Muscle of leg (tissue), 11 donors: ENCODE results near the gene RPTOR. TPM values are rescaled to one million over a fixed set of nuclear protein-coding genes. Genes with fewer than 3 reads are reported as not detected.

ENCODE experiments used
- DNase-seq: peaks from one replicate; pipeline ENCODE4 v3.0.0; 2013
- H3K27ac ChIP-seq: one replicate; pipeline ENCODE4 v1.5.1; 2013; ENCODE audit warnings: mild to moderate bottlenecking, low read length, control low read depth
- H3K27me3 ChIP-seq: one replicate; pipeline ENCODE4 v1.6.1; 2013; ENCODE audit warnings: low read length; ENCODE audit not compliant: control insufficient read depth, insufficient read depth
- H3K36me3 ChIP-seq: one replicate; pipeline ENCODE4 v1.6.1; 2013; ENCODE audit warnings: low read length; ENCODE audit not compliant: control insufficient read depth, insufficient read depth
- H3K4me1 ChIP-seq: one replicate; pipeline ENCODE4 v1.6.1; 2013; ENCODE audit warnings: low read length; ENCODE audit not compliant: control insufficient read depth, insufficient read depth
- H3K4me3 ChIP-seq: one replicate; pipeline ENCODE4 v1.5.1; 2013; ENCODE audit warnings: low read length, control low read depth
- H3K9me3 ChIP-seq: replicated peaks from 2 replicates; pipeline ENCODE4 v1.6.1; 2013; ENCODE audit warnings: low read depth, low read length; ENCODE audit not compliant: control insufficient read depth
- WGBS: methylation state at CpG from one replicate; pipeline ENCODE4 v1.1.5; 2013; ENCODE audit warnings: missing lambda C conversion rate; ENCODE audit not compliant: insufficient coverage; 5-methylcytosine and 5-hydroxymethylcytosine counted together
- polyA plus RNA-seq, 8 donors: library from polyadenylated mRNA; unstranded; fragments of 120-200 nt; gene quantifications; one replicate each; pipeline versions ENCODE4 v1.2.1 to v1.2.3, GENCODE V29; 2013; ENCODE audit warnings: inconsistent platforms in 1 of 8, low replicate concordance in 1 of 8; ENCODE audit not compliant: insufficient read length in 8 of 8, insufficient read depth in 1 of 8
- total RNA-seq: library from RNA; stranded (reverse); fragments of 120-200 nt; gene quantifications from one replicate; pipeline ENCODE4 v1.2.4, GENCODE V29; 2013

RPTOR gene
- total and polyA plus RNA-seq, 9 donors, result 17.3 to 23.7 (median 20.0) TPM

GRCh38 chr17:80906364-80907259, 362.0 kb downstream of the RPTOR start:
- Histone ChIP-seq H3K36me3 (peaks cover 38% of the 10 kb centered on the region), H3K27me3 (no peaks in the 10 kb centered on the region)

GRCh38 chr17:80907281-80907680, 362.6 kb downstream of the RPTOR start:
- H3K36me3 ChIP-seq, result peaks cover 40% of the 10 kb centered on the region
- H3K4me1 ChIP-seq, result peaks cover 23% of the 10 kb centered on the region
- H3K27ac ChIP-seq, result no peak overlapping the region
- 93% methylated on average over 11 of the region's 12 CpGs for WGBS
- H3K9me3 ChIP-seq, result no peaks in the 10 kb centered on the region
- no peak overlapping the region for H3K4me3 ChIP-seq
- H3K27me3 ChIP-seq, result no peaks in the 10 kb centered on the region
- no peak for DNase-seq

More at GRCh38 chr17:80906364-80907259, 362.0 kb downstream of the RPTOR start:
- peaks cover 28% of the 10 kb centered on the region for H3K4me1 ChIP-seq
- no peak for DNase-seq
- WGBS, result 90% methylated on average over 37 of the region's 39 CpGs
- no peak overlapping the region for H3K27ac ChIP-seq
- H3K4me3 ChIP-seq, result no peak overlapping the region
- H3K9me3 ChIP-seq, result no peaks in the 10 kb centered on the region

- H3K27ac ChIP-seq, result no peak overlapping the region
- no peaks in the 10 kb centered on the region for H3K9me3 ChIP-seq
- no peaks in the 10 kb centered on the region for H3K27me3 ChIP-seq
- H3K4me1 ChIP-seq, result peaks cover 13% of the 10 kb centered on the region
- 89% methylated on average over 12 of the region's 12 CpGs for WGBS
- no peak overlapping the region for H3K4me3 ChIP-seq
- DNase-seq, result no peak
- peaks cover 43% of the 10 kb centered on the region for H3K36me3 ChIP-seq
Measured at GRCh38 chr17:80908211-80908610, 363.6 kb downstream of the RPTOR start.

DNA sequence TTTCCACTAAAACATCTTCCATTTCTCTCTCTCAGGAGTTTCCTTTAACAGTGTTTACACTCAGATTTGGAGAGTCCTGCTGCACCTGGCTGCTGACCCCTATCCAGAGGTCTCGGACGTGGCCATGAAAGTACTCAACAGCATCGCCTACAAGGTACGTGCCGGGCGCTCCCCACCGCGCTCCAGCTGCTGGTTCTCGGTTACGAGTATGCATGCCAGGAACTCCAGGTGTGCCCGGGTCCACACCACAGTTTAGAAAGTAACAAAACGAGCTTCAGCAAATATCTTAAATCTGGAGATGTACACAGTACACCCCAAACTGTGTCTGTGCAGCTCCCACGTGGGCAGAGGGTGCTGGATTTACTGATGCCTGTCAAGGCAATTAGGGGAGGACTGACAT, 364.1 kb downstream of the RPTOR start:
- no peaks in the 10 kb centered on the region for H3K27me3 ChIP-seq
- H3K4me3 ChIP-seq, result no peak overlapping the region
- peaks cover 43% of the 10 kb centered on the region for H3K36me3 ChIP-seq
- no peak overlapping the region for H3K27ac ChIP-seq
- peaks cover 11% of the 10 kb centered on the region for H3K4me1 ChIP-seq
- 95% methylated on average over 13 of the region's 13 CpGs for WGBS
- H3K9me3 ChIP-seq, result no peaks in the 10 kb centered on the region
- DNase-seq, result no peak

DNA sequence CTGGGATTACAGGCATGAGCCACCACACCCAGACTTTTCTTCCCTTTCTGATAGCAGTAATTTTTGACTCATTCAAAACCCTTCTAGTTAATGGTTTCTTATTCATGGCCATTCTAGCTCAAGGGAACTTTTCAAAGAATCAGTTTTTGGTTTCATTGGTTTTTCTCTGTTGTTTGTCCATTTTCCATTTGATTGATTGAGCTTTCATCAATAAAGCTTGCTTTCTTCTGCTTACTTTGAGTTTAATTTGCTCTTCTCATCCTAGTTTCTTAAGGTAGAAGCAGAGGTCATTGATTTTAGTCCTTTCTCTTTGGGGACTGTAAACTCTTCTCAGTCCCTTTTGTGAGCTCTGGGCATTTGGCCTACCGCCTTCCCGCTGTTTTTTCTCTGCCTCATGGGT, 365.0 kb downstream of the RPTOR start:
- Histone ChIP-seq H3K9me3 (peaks cover 2% of the 10 kb centered on the region), H3K27ac (no peak overlapping the region), H3K36me3 (peaks cover 45% of the 10 kb centered on the region), H3K4me3 (no peak overlapping the region), H3K27me3 (no peaks in the 10 kb centered on the region), H3K4me1 (peaks cover 5% of the 10 kb centered on the region)
- DNase-seq, result no peak
- WGBS, result 89% methylated on average over 2 of the region's 2 CpGs

GRCh38 chr17:80910043-80910442, 365.4 kb downstream of the RPTOR start:
- peaks cover 49% of the 10 kb centered on the region for H3K36me3 ChIP-seq
- H3K27me3 ChIP-seq, result no peaks in the 10 kb centered on the region
- no peak for DNase-seq
- H3K27ac ChIP-seq, result no peak overlapping the region
- no peak overlapping the region for H3K4me3 ChIP-seq
- 93% methylated on average over 4 of the region's 5 CpGs for WGBS
- peaks cover 2% of the 10 kb centered on the region for H3K4me1 ChIP-seq
- H3K9me3 ChIP-seq, result peaks cover 6% of the 10 kb centered on the region

- Histone ChIP-seq H3K27me3 (no peaks in the 10 kb centered on the region), H3K4me1 (peaks cover 2% of the 10 kb centered on the region), H3K27ac (no peak overlapping the region), H3K9me3 (peaks cover 6% of the 10 kb centered on the region), H3K4me3 (no peak overlapping the region), H3K36me3 (peaks cover 47% of the 10 kb centered on the region)
- 83% methylated on average over 11 of the region's 15 CpGs for WGBS
- no peak for DNase-seq
Measured at GRCh38 chr17:80912476-80912875, 367.8 kb downstream of the RPTOR start.

DNA sequence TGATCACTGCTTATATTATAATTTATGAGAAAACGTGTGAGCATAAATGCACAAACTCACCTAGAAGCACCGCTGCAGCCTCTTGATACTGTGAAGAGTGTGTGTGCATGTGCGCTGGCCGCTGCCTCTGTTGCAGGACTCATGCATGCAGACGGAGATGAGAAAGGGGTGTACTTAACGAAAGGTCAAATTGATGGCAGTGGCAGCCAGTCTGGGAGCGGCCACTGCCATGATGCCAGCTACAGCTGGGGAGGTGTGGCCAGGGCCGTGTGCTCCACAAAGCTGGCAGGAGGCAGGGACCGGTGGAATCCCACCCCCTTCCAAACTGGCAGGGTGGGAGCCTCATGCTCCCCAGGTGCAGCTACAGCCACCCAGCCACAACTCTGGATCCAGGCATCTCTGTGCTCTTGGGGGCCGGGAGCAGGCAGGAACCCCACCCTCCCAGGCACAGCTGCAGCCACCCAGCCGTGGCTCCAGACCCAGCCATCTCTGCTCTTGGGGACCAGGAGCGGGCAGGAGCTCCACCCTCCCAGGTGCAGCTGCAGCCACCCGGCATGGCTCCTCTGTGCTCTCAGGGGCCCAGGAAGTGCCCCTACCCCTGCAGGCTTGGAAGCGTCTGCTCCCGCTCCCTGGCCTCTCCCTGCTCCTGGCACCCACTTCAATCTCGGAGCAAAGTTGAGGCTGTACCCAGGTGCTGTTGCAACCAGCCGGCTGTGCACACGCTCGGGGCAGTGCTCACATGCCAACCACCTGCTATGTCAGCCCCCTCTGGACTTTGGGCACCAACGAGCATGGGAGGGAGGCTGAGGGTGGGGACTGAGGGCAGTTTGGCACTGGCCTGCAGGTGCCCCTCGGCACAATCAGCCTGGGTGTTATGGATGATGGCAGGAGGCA, 369.5 kb downstream of the RPTOR start:
- no peak for DNase-seq
- Histone ChIP-seq H3K27me3 (no peaks in the 10 kb centered on the region), H3K27ac (no peak overlapping the region), H3K36me3 (peaks cover 44% of the 10 kb centered on the region), H3K9me3 (peaks cover 6% of the 10 kb centered on the region), H3K4me3 (no peak overlapping the region), H3K4me1 (peaks cover 18% of the 10 kb centered on the region)
- WGBS, result 80% methylated on average over 18 of the region's 21 CpGs

DNA sequence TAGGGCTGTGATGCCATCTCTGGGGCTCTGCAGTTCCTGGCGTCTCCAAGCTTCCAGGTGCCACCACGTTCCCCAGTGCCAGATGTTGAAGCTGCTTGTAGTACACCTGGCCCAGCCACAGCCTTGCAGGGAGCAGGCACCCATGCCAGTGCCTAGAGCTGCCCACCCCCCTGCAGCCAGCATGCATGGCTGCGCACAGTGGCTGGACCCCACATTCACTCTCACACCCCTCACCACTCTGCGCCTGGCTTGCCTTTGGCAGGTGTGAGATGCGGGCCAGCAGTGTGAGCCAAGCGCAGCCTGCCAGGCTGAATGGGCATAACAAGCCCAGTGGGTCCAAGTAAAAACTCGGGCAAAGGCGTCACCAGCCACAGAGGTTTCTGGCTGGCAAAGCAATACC, 371.6 kb downstream of the RPTOR start:
- Histone ChIP-seq H3K4me3 (no peak overlapping the region), H3K9me3 (peaks cover 6% of the 10 kb centered on the region), H3K4me1 (peaks cover 34% of the 10 kb centered on the region), H3K27ac (no peak overlapping the region), H3K27me3 (no peaks in the 10 kb centered on the region), H3K36me3 (peaks cover 35% of the 10 kb centered on the region)
- no peak for DNase-seq
- WGBS, result 97% methylated on average over 8 of the region's 8 CpGs
